ENCODE results near the gene DNAH9. TPM values are rescaled to one million over a fixed set of nuclear protein-coding genes. Genes with fewer than 3 reads are reported as not detected.

DNAH9 gene
- polyA plus RNA-seq, 1 donor (not counting 4 experiments of a cell fraction or from before 2014, with no cell fraction given), result 0.42 TPM

- H3K27ac ChIP-seq (ENCODE audit: control insufficient read depth, insufficient read depth, low read length), result no peak overlapping the region
- H3K4me1 ChIP-seq (ENCODE audit: control insufficient read depth, extremely low read depth, insufficient read depth, low read length), result no peaks in the 10 kb centered on the region
- H3K4me3 ChIP-seq (ENCODE audit: control insufficient read depth in 2 of 3, extremely low read depth in 1 of 3, insufficient read depth in 2 of 3, low read depth in 1 of 3, low read length in 3 of 3), result no peak overlapping the region
- no peak overlapping the region for H3K9ac ChIP-seq (ENCODE audit: control insufficient read depth, extremely low read depth, insufficient read depth, low read length)
- no peaks in the 10 kb centered on the region for H4K20me1 ChIP-seq (ENCODE audit: control insufficient read depth, extremely low read depth, insufficient read depth, low read length)
- TF ChIP-seq EZH2 (IDR thresholded peaks at IDR 0.05; ENCODE audit: low read length), result no peak
- TF ChIP-seq CTCF (optimal IDR thresholded peaks at IDR 0.05 in 1 of 3, IDR thresholded peaks at IDR 0.05 in 1 of 3, conservative IDR thresholded peaks at IDR 0.05 in 1 of 3; ENCODE audit: extremely low read depth in 1 of 3, insufficient read depth in 2 of 3, low read length in 3 of 3), result no peak
- no peaks in the 10 kb centered on the region for H3K79me2 ChIP-seq (ENCODE audit: control insufficient read depth, insufficient read depth, low read length)
- DNase-seq (ENCODE audit: low read depth, low spot score), result no peak
- no peaks in the 10 kb centered on the region for H3K9me1 ChIP-seq (ENCODE audit: control insufficient read depth, extremely low read depth, insufficient read depth, low read length)
- FAIRE-seq, result no peak
- no peaks in the 10 kb centered on the region for H3K36me3 ChIP-seq (ENCODE audit: control insufficient read depth in 2 of 2, extremely low read depth in 1 of 2, insufficient read depth in 2 of 2, low read length in 2 of 2)
- no peak overlapping the region for H3K4me2 ChIP-seq (ENCODE audit: control insufficient read depth, extremely low read depth, insufficient read depth, low read depth, low read length)
- dilution Hi-C loops (cut with MboI; ENCODE audit: extremely low pct_ligation_motif_present, low sequenced_read_pairs), result no loop called here
- H3K27me3 ChIP-seq (ENCODE audit: control insufficient read depth, extremely low read depth, insufficient read depth, low read length), result no peaks in the 10 kb centered on the region
- H3K9me3 ChIP-seq (ENCODE audit: control insufficient read depth, low read depth, low read length), result no peaks in the 10 kb centered on the region
- no peak overlapping the region for H2AFZ ChIP-seq (ENCODE audit: control insufficient read depth, low read length)
Measured at GRCh38 chr17:11565591-11565990, 32.7 kb upstream of the DNAH9 start.

- no peak overlapping the region for H3K4me3 ChIP-seq (ENCODE audit: control insufficient read depth in 2 of 3, extremely low read depth in 1 of 3, insufficient read depth in 2 of 3, low read depth in 1 of 3, low read length in 3 of 3)
- dilution Hi-C loops (cut with MboI; ENCODE audit: extremely low pct_ligation_motif_present, low sequenced_read_pairs), result no loop called here
- H3K27ac ChIP-seq (ENCODE audit: control insufficient read depth, insufficient read depth, low read length), result no peak overlapping the region
- no peak overlapping the region for H3K9ac ChIP-seq (ENCODE audit: control insufficient read depth, extremely low read depth, insufficient read depth, low read length)
- TF ChIP-seq CTCF (optimal IDR thresholded peaks at IDR 0.05 in 1 of 3, IDR thresholded peaks at IDR 0.05 in 1 of 3, conservative IDR thresholded peaks at IDR 0.05 in 1 of 3; ENCODE audit: extremely low read depth in 1 of 3, insufficient read depth in 2 of 3, low read length in 3 of 3) (no peak), EZH2 (IDR thresholded peaks at IDR 0.05; ENCODE audit: low read length) (no peak)
- H3K79me2 ChIP-seq (ENCODE audit: control insufficient read depth, insufficient read depth, low read length), result no peaks in the 10 kb centered on the region
- no peaks in the 10 kb centered on the region for H3K9me1 ChIP-seq (ENCODE audit: control insufficient read depth, extremely low read depth, insufficient read depth, low read length)
- no peaks in the 10 kb centered on the region for H3K36me3 ChIP-seq (ENCODE audit: control insufficient read depth in 2 of 2, extremely low read depth in 1 of 2, insufficient read depth in 2 of 2, low read length in 2 of 2)
- no peaks in the 10 kb centered on the region for H4K20me1 ChIP-seq (ENCODE audit: control insufficient read depth, extremely low read depth, insufficient read depth, low read length)
- no peaks in the 10 kb centered on the region for H3K4me1 ChIP-seq (ENCODE audit: control insufficient read depth, extremely low read depth, insufficient read depth, low read length)
- H3K4me2 ChIP-seq (ENCODE audit: control insufficient read depth, extremely low read depth, insufficient read depth, low read depth, low read length), result no peak overlapping the region
- no peak for DNase-seq (ENCODE audit: low read depth, low spot score)
- no peak overlapping the region for H2AFZ ChIP-seq (ENCODE audit: control insufficient read depth, low read length)
- no peaks in the 10 kb centered on the region for H3K27me3 ChIP-seq (ENCODE audit: control insufficient read depth, extremely low read depth, insufficient read depth, low read length)
- FAIRE-seq, result no peak
- no peaks in the 10 kb centered on the region for H3K9me3 ChIP-seq (ENCODE audit: control insufficient read depth, low read depth, low read length)
Measured at GRCh38 chr17:11578998-11579397, 19.3 kb upstream of the DNAH9 start.
